AG10803 (cell line): ENCODE data around the gene SCAPER.
"Not testable (repeated sequence)": the region's sequence is repeated elsewhere in the genome, so short reads cannot be mapped to it uniquely, and the experiment has no call there.

Source experiments
- DNase-seq: peaks from one replicate; pipeline ENCODE4 v3.0.0; 2010; ENCODE audit warnings: low read depth
- H3K4me3 ChIP-seq: 2 replicates; pipeline ENCODE4 v1.5.1; 2011; ENCODE audit warnings: mild to moderate bottlenecking, low read length, control low read depth
- CTCF ChIP-seq: conservative IDR thresholded peaks from 2 replicates; pipeline ENCODE4 v1.5.1; 2011; ENCODE audit warnings: mild to moderate bottlenecking, low read length, control low read depth, inconsistent platforms

The SCAPER gene

DNA sequence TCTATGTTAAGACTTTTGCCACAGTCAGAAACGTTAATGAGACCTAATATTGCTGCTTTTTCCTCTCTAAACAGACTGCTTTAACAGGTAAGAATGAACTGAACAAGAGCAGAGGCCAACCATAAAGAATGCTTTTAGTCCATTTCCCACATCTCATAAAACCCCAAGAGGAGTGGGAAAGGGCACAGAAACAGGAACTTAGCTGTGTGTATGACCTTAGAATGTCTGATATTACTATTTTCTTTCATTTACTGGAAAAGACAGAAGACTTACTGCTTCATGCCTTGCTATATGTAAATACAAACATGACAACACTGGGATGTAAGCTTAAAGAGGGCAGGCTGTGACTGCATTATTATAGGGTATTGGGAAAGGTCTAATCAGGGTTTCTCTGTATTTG lies 453.6 kb downstream of the SCAPER start:
- H3K4me3 ChIP-seq = no peak overlapping the region
- no peak for DNase-seq
- no peak for TF ChIP-seq CTCF

DNA sequence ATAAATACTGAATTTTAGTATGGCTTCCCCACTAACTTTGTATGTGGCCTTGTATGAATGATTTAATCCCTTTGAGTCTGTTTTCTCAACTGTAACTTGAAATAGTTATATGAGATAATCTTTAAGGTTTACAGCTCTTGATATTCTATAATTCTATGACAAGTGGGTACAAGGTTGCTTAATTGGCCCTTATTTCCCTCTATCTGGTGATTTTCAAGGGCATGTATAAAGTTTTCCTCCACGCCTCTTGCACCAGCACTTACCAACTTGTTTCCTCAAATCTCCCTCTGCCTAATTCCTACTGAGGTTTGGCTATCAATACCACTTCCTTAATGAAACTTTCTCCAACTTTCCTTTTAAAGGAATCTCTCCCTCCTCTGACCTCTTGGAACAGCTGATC lies 455.7 kb downstream of the SCAPER start:
- no peak overlapping the region for H3K4me3 ChIP-seq
- DNase-seq = no peak
- TF ChIP-seq CTCF = no peak

- no peak for TF ChIP-seq CTCF
- no peak overlapping the region for H3K4me3 ChIP-seq
- DNase-seq = no peak
Observed at GRCh38 chr15:76448755-76449154, 456.4 kb downstream of the SCAPER start.

DNA sequence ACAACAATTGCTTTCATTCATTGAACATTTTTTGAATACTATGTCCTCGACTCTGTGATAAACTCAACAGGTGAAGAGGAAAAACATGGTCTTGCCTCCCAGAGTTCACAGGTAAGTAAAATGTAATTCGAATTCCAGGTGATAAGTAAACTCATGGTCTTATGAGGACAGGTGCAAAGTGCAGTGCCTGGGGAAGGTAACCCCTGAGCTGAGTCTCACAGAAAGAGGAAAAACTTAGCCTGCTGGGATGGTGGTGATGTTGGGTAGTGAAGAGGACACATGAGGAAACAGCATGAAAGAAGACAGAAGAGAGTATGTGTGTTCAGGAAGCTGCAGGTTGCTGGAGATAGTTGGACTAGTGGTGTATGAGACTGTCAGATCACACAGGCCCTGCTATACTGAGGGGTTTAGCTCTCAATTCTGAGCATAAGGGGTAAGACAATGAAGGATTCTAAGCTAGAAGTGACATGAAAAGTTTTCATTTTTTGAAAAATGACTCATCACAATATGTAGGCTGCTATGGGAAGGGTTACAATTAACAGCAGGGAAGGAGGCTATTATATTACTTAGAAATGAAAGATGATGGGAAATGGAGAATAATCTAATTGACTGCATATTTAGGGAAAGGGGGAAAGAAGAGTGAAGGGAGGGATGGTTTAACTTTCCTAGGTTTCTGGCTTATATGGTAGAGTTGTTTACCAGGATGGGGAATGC lies 457.3 kb downstream of the SCAPER start:
- H3K4me3 ChIP-seq = no peak overlapping the region
- no peak for DNase-seq
- no peak for TF ChIP-seq CTCF

DNA sequence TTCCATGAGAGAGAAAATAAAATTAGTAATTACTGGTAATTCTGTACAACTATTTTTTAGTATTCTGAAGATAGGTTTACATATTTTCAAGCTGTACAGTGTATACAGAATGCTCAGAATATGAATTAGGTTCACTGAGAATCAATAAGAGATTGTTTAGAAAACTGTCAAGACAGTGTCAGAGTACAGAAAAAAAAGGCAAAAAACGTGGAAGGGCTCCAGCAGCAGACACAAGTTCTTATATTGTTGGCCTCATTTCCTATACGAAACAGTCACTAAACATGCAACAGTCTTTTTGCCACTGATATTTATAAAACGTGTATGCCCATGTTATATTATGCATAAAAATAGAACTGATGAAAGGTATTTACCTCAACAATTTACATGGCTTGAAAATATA lies 464.7 kb downstream of the SCAPER start:
- TF ChIP-seq CTCF = no peak
- DNase-seq = no peak
- no peak overlapping the region for H3K4me3 ChIP-seq

DNA sequence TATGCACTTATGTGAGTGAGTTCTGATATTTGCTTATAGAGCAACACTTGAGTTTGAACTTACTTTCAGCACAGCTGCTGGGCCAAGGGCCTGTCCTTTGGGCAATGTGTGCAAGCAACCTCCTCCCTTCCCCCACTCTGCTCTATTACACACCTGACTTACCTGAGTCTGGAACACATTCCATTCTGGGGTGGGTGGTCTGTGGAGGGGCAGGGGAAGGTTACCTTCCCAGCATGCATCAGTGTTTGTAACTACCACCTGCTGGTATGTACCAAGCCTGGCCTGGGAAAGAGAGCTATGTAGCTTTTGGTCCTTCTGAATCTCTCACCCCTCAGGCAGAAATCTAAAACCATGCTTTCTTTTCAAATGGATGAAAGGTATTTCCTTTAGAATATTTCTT lies 465.6 kb downstream of the SCAPER start:
- no peak for DNase-seq
- no peak overlapping the region for H3K4me3 ChIP-seq
- no peak for TF ChIP-seq CTCF

GRCh38 chr15:76433798-76434400 lies 471.2 kb downstream of the SCAPER start:
- H3K4me3 ChIP-seq = no peak overlapping the region
- peak; percentile 71 for DNase-seq
- TF ChIP-seq CTCF = no peak

DNA sequence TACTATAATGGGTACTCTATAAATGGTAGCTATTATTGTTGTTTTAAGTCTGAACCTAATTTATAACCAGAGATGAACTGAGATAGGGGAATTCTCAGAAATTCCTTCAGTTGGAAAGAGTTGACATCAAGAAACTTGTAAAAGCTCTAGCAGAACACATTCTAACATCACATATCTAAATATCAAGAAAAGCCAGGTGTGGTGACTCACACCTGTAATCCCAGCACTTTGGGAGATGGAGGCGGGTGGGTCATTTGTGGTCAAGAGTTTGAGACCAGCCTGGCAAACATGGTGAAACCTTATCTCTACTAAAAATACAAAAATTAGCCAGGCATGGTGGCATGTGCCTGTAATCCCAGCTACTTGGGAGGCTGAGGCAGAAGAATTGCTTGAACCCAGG lies 472.1 kb downstream of the SCAPER start:
- not testable (repeated sequence) for H3K4me3 ChIP-seq, DNase-seq
